Fibroblast of peridontal ligament (primary cell): ENCODE data around the gene LMF1.

Experiments
- DNase-seq: peaks from one replicate; pipeline ENCODE4 v3.0.0-alpha.2; 2010; ENCODE audit errors: extremely low read depth

The LMF1 gene

GRCh38 chr16:912684-913613 is 57.8 kb downstream of the LMF1 start:
- no peak for DNase-seq

DNA sequence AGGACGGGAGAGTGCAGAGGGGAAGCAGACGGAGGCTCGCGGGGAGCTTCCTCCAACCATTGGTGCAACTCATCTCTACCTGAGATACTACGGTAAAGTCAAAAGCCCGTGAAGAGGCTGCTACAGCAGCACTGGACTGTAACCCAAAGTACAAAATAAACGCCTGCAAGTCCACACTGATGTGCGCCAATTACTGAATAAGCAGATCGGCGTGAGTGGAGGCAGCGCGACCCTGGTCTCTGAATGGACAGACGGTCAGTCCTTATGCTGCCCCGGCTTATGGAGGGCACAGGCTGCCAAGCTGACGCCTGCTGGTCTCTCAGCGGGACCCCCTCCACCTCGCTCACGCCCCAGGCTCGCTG is 58.5 kb downstream of the LMF1 start:
- DNase-seq, result no peak

- no peak for DNase-seq
These were observed 59.0 kb downstream of the LMF1 start for GRCh38 chr16:911604-912321.

- no peak for DNase-seq
These were observed 59.7 kb downstream of the LMF1 start for GRCh38 chr16:911101-911500.

DNA sequence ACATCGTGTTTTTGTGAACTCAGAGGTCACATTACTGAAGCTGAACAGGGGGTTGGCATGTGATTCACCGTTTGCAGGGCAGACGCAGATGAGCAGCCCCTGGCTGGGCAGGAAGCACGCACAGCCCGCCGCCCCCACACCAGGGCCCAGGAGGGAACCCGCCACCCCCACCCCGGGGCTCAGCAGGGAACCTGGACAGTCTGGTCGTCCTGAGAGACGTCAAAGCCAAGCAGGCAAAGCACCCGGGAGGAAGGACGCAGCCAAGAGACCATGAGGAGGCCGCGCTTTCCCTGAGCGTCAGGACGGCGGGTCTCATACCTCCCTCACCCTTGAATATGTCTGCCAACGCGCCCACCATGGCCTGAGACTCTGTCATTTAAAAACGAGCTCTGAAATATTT is 60.6 kb downstream of the LMF1 start:
- no peak for DNase-seq

DNA sequence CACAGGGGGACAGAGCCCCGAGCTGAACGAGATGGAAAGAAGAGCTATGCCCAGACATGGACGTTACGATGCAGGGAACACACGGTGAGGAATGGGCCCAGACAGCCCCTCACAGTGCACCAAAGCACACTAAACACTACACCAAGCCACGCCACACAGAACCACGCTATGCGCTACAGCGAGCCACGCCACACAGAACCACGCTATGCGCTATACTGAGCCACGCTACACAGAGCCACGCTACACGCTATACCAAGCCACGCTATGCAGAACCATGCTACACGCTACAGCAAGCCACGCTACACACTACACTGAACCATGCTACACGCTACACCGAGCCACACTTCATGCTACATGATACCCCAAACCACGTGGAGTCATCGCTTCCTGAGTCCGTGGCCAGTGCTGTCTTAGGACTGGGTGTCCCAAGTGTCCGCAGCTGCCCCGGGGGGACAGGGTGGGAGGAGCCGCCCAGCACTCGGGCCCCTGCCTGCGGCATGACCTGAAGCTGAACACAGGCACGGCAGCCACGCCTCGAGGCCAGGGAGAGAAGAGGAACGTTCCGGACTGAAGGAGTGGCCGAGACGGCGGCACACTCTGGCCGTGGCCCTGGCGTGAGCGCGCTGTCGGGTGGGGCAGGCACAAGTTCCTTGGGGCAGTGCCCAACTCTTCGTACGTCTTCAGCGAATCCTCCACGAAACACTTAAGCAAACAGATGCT is 61.3 kb downstream of the LMF1 start:
- no peak for DNase-seq

DNA sequence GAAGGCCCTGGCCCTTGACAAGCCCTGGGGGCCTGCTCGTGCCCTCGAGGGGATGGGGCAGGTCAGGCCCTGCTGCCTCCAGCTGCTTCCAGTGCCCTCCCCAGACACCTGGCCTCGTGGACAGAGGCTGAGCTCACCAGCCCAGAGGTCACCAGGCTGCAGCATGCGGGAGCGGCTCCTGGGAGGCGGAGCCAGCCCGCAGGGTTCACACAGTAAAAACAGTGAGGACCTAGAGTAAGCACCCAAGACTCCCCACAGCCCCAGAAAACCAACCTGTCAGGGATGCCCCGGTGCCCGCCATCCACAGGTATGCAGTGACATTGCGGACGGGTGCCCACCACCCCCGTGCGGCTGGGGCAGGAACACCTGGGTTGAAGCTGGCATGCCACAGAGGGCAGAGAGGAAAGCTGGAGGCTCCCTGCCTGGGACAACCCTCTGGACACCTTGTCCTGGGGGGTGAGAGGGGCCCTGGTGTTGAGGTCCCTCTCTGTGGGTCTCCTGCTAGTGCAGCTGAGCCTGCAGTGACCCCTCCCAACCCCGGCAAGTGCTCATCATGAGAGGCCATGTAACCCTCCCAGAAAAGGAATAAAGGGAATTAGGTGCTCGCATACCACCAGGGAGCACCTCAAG is 62.1 kb downstream of the LMF1 start:
- DNase-seq, result no peak

DNA sequence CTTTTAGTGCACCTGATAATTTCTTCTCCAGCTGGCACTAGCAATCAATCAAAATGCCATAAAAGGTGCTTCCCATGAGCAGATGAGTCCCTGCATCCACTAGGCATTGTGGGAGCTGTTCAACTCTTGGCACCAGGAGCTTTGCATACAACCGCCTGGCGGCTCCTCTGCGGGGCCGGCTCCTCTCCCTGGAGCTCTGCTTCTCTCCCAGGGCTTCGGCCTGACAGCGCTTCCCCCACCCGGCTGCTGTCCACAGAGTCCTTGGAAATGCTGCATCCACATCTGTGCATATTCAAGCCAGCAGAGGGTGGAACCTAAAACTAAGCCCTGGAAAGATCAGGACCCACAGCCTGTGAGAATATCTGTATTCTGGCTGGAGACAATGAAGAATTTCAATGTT is 62.9 kb downstream of the LMF1 start:
- DNase-seq, result no peak

GRCh38 chr16:907361-907760 is 63.4 kb downstream of the LMF1 start:
- DNase-seq, result no peak

DNA sequence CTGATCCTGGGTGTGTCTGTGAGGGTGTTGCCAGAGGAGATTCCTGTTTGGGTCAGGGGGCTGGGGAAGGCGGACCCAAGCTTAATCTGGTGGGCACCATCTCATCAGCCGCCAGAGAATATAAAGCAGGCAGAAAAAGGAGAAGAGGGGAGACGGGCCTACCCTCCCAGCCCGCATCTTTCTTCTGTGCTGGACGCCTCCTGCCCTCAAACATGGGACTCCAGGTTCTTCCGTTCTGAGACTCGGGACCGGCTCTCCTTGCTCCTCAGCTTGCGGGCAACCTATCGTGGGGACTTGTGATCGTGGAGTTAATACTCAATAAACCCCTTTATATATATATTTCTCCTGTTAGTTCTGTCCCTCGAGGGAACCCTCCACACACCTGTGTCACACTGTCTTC is 64.5 kb downstream of the LMF1 start:
- no peak for DNase-seq

- DNase-seq, result no peak
These were observed 68.8 kb downstream of the LMF1 start for GRCh38 chr16:901715-902601.

DNA sequence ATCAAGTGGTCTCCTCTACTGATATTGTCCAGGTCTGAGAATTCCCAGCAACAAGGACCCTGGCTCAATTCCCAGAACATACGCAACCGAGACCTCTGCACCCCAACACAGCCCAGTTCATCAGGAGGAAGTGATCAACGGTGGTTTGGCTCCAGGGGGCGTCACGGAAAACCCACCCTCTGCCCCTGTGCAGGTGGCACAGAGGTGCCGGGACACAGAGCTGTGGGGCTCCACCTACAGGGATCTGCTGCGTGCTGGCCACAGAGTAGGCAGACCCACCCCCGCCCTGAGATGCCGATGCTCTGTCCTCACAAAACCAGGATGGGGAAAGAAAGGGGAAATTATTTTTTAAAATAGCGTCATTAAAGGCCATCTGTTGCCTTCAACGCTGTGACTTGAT is 69.6 kb downstream of the LMF1 start:
- DNase-seq, result no peak

- DNase-seq, result no peak
These were observed 70.6 kb downstream of the LMF1 start for GRCh38 chr16:900211-900610.

DNA sequence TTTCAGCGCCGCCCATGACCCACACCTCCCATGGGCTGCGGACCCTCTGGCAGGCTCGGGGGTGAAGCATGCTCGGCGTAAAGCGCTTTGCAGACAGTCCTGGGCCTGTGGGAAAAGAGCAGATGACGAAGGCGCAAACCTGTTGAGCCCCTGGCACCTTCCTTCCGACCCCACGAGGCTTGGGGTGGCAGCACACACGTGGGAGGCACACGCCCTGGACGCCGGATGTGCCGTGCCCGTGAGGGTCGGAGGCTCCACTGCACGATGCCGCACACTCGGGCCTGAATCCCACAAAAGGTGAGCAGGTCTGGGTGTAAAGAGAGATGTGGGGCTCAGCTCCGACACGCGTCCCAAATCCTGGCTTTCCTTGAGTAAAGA is 71.1 kb downstream of the LMF1 start:
- no peak for DNase-seq

DNA sequence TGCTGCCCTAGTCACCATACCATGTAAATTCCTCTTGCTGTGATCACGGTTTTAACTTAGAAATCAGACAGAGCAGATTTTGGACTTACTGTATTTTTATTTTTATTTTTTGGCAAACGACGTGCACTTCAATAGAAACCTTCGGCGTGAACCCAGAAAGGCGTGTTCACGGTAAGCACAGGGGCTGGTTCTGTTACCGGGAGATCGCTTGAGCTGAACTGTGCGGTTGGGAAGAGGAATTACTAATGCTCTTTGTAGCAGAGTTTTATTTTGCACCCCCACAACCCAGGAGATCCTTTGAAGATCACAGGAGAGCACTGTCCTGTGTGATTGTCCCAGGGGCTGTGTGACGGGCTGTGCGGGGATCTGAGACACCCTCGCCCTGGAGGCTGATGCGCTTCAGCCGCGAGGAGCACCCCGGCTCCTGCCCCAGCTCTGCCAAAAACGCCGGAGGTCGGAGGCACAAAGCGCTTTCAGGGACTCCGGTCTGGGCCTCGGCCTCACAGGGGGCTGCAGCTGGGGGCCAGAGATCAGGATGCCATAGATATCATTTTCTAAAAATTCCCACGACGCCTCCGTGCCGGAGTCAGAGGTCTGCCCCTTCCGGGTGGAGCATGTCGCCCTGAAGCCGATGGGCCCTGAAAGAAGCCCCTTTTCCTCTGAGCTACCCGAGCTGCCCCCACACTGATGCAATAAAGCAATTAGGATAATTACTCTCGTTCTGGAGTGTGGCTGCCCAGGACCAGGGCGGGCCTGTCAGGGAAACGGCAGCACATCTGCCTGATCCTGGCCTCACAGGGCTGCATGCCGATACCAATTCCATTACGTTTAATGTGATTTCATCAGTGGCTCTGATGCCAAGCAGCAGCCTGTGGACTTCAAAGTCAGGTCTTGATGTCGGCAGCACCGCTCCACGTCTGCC is 71.8 kb downstream of the LMF1 start:
- no peak for DNase-seq

DNA sequence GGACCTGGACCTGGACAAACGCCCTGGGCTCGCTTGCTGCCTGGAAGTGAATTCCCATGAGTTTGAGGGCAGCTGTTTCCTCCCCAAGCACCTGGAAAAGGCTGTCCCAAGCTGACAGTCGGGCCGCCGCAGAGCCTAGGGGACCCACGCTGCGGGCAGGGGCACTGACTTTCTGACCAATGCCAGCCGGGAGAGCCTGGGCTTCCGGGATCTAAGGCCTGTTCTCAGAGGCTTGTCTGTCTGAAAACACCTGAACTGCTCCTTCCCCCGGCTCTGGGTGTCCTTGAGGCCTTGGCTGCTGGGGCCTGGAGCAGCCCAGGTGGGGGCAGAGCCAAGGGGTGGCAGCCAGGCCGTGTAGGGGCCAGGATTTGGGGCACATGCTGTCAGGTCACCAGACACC is 72.6 kb downstream of the LMF1 start:
- no peak for DNase-seq

- DNase-seq, result no peak
These were observed 73.1 kb downstream of the LMF1 start for GRCh38 chr16:897701-898100.

- DNase-seq, result no peak
These were observed 73.6 kb downstream of the LMF1 start for GRCh38 chr16:897200-897543.

DNA sequence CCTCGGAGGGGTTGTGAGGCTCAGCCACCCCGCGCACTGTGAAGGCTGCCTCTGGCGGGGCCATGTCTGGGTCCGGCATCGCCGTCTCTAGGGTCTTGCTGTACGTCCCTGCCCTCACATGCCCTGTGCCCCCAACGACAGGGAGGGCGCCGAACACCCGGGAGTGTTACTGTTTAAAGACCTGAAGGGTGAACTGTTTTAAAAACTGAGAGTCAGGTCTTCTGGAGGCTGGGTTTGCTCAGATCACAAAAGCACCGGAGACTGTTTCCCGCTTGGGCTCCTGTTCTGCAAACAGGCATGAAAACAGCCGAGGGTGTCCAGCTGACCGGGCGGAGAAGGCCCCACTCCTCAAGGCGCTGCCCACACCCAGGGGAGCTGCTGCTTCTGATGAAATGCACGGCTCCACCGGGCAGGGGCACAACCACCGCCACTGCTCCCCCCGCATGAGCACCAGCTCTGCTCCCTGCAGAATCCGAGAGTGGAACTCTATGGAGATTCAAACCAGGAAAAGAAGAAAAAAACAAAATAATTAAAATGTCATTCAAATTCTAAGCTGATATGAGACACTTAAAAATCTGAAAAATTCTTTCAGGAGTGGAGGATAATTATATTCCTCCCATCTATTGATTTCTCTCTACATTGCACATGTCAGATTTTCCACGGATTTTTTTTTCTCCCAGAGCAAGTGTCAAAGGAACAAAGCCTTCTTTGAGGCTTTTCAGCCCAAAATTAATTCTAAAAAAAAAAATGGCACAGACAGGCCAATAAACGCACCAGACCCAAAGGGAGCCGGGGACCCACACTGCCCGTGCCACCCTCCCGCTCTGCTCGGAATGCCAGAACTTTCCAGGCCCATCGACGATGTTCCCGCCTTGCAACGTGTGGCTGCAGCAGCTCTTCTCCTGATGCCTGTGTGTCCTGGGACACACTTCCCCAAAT is 74.3 kb downstream of the LMF1 start:
- no peak for DNase-seq
